ENCODE results near the gene ADARB2.

- no peak for TF ChIP-seq CTCF (IDR thresholded peaks at IDR 0.05)
- TF ChIP-seq EP300 (IDR thresholded peaks at IDR 0.05): no peak
- TF ChIP-seq POLR2A (IDR thresholded peaks at IDR 0.05): no peak
Observed at GRCh38 chr10:1399431-1400100, 337.8 kb downstream of the ADARB2 start.
